Subcutaneous abdominal adipose tissue (tissue), 5 donors: ENCODE results near the gene PON3.

Source experiments
- H3K27ac ChIP-seq: one replicate; pipeline ENCODE4 v1.7.0; 2013; ENCODE audit warnings: low read depth, mild to moderate bottlenecking, inconsistent platforms, low read length, moderate library complexity
- H3K27me3 ChIP-seq, 5 donors: one replicate each; pipeline ENCODE4 v1.7.0; 2013; ENCODE audit warnings: low read length in 5 of 5, inconsistent platforms in 1 of 5; ENCODE audit not compliant: control insufficient read depth in 5 of 5, insufficient read depth in 4 of 5
- H3K36me3 ChIP-seq, 5 donors: one replicate each; pipeline ENCODE4 v1.7.0; 2013; ENCODE audit warnings: low read length in 5 of 5; ENCODE audit not compliant: control insufficient read depth in 5 of 5, insufficient read depth in 5 of 5
- H3K4me1 ChIP-seq, 5 donors: one replicate each; pipeline ENCODE4 v1.7.0; 2013; ENCODE audit warnings: low read length in 5 of 5, mild to moderate bottlenecking in 3 of 5, moderate library complexity in 1 of 5; ENCODE audit not compliant: control insufficient read depth in 5 of 5, insufficient read depth in 5 of 5
- H3K4me3 ChIP-seq, 5 donors: one replicate each; pipeline ENCODE4 v1.7.0; 2013; ENCODE audit warnings: low read length in 5 of 5, low read depth in 1 of 5
- H3K9ac ChIP-seq, 5 donors: one replicate each; pipeline ENCODE4 v1.7.0; 2013; ENCODE audit warnings: low read length in 5 of 5, mild to moderate bottlenecking in 4 of 5, moderate library complexity in 3 of 5
- H3K9me3 ChIP-seq, 5 donors: one replicate each; pipeline ENCODE4 v1.7.0; 2013; ENCODE audit warnings: low read length in 5 of 5; ENCODE audit not compliant: control insufficient read depth in 5 of 5
- donor health status: healthy.
- donor health status: healthy.
- donor health status: healthy.
- donor health status: healthy.
- donor health status: healthy.

The PON3 gene

DNA sequence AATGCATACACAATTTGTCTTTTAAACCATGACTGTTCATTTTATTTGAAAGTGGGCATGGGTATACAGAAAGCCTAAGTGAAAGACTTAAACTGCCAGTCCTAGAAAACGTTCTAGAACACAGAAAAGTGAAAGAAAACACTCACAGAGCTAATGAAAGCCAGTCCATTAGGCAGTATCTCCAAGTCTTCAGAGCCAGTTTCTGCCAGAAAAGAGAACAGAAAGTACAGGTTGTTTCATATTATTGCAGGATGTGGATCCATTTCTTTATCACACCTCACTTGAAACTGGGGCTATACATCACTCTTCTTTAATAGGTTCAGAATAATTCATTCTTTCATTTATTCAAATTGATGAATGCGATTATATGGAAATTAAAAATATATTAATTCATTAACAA, 79.6 kb downstream of the PON3 start:
- no peaks in the 10 kb centered on the region for H3K36me3 ChIP-seq
- H3K9ac ChIP-seq, result no peak overlapping the region
- H3K27me3 ChIP-seq, result no peaks in the 10 kb centered on the region
- H3K9me3 ChIP-seq, result no peaks in the 10 kb centered on the region
- H3K4me1 ChIP-seq, result no peaks in the 10 kb centered on the region
- no peak overlapping the region for H3K27ac ChIP-seq
- H3K4me3 ChIP-seq, result no peak overlapping the region

GRCh38 chr7:95312561-95312960, 83.6 kb downstream of the PON3 start:
- no peaks in the 10 kb centered on the region for H3K27me3 ChIP-seq

DNA sequence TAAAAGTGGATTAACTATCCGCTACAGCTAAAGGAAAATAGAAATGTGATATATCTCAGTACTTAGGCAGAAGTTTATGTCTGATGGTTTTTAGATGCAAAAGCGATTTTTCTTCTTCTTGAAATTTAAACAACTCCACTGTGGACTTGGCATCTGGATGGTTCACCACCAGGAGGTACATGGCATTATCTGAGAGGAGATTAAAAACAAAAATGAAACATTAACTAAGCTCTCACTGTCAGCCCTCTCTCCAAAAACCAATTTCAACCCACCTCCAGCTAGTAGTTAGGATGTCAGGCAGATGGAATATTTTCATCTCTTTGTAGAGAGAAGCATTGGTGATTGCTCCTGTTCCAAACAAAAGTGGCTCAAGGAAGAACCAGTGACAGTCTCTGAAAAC, 84.8 kb downstream of the PON3 start:
- Histone ChIP-seq H3K36me3 (no peaks in the 10 kb centered on the region), H3K9me3 (no peaks in the 10 kb centered on the region), H3K27me3 (no peaks in the 10 kb centered on the region), H3K4me3 (no peak overlapping the region), H3K9ac (no peak overlapping the region), H3K27ac (no peak overlapping the region), H3K4me1 (no peaks in the 10 kb centered on the region)

More at GRCh38 chr7:95312561-95312960, 83.6 kb downstream of the PON3 start:
- no peak overlapping the region for H3K4me3 ChIP-seq
- no peaks in the 10 kb centered on the region for H3K9me3 ChIP-seq
- H3K36me3 ChIP-seq, result no peaks in the 10 kb centered on the region
- H3K9ac ChIP-seq, result no peak overlapping the region
- no peaks in the 10 kb centered on the region for H3K4me1 ChIP-seq
- no peak overlapping the region for H3K27ac ChIP-seq

GRCh38 chr7:95309951-95310350, 86.2 kb downstream of the PON3 start:
- no peak overlapping the region for H3K9ac ChIP-seq
- no peak overlapping the region for H3K27ac ChIP-seq
- H3K9me3 ChIP-seq, result no peaks in the 10 kb centered on the region
- H3K4me1 ChIP-seq, result no peaks in the 10 kb centered on the region
- no peaks in the 10 kb centered on the region for H3K36me3 ChIP-seq
- no peak overlapping the region for H3K4me3 ChIP-seq
- H3K27me3 ChIP-seq, result peaks cover 0 to 2% (median 0%) of the 10 kb centered on the region in 5 donors
